H9 (cell line): ENCODE data around the gene IRAK1. TPM values are rescaled to one million over a fixed set of nuclear protein-coding genes. Genes with fewer than 3 reads are reported as not detected.

Experiments
- DNase-seq: peaks from one replicate; pipeline ENCODE4 v3.0.0-alpha.2; 2017
- H2AFZ ChIP-seq: one replicate; pipeline ENCODE4 v1.6.1; 2013; ENCODE audit warnings: mild to moderate bottlenecking, low read length, control low read depth, moderate library complexity
- H2AK5ac ChIP-seq: 2 replicates; pipeline ENCODE4 v1.6.1; 2013; ENCODE audit warnings: low read length, control low read depth, mixed read lengths; ENCODE audit not compliant: insufficient read length
- H2BK120ac ChIP-seq: one replicate; pipeline ENCODE4 v1.6.1; 2013; ENCODE audit warnings: low read depth, mild to moderate bottlenecking, low read length, control low read depth, inconsistent platforms; ENCODE audit not compliant: poor library complexity, severe bottlenecking
- H2BK12ac ChIP-seq: 2 replicates; pipeline ENCODE4 v1.6.1; 2013; ENCODE audit warnings: low read length, control low read depth, mixed read lengths, low read depth; ENCODE audit not compliant: insufficient read length
- H2BK15ac ChIP-seq: 2 replicates; pipeline ENCODE4 v1.6.1; 2013; ENCODE audit warnings: low read depth, low read length, control low read depth
- H2BK20ac ChIP-seq: one replicate; pipeline ENCODE4 v1.6.1; 2013; ENCODE audit warnings: low read depth, mild to moderate bottlenecking, low read length, control low read depth, inconsistent platforms; ENCODE audit not compliant: poor library complexity, severe bottlenecking
- H2BK5ac ChIP-seq: 2 replicates; pipeline ENCODE4 v1.6.1; 2013; ENCODE audit warnings: low read length, control low read depth, mixed read lengths; ENCODE audit not compliant: insufficient read length
- H3K14ac ChIP-seq: 2 replicates; pipeline ENCODE4 v1.6.1; 2013; ENCODE audit warnings: low read length, control low read depth; ENCODE audit not compliant: insufficient read depth
- H3K18ac ChIP-seq: 2 replicates; pipeline ENCODE4 v1.6.1; 2013; ENCODE audit warnings: low read depth, mild to moderate bottlenecking, mixed read lengths, low read length, control low read depth; ENCODE audit not compliant: insufficient read length
- H3K23ac ChIP-seq: 2 replicates; pipeline ENCODE4 v1.6.1; 2013; ENCODE audit warnings: low read length, control low read depth, mixed read lengths, low read depth; ENCODE audit not compliant: insufficient read length
- H3K23me2 ChIP-seq: 2 replicates; pipeline ENCODE4 v1.6.1; 2013; ENCODE audit warnings: low read depth, mild to moderate bottlenecking, mixed read lengths, low read length, control low read depth; ENCODE audit not compliant: insufficient read length, poor library complexity, severe bottlenecking
- H3K27ac ChIP-seq: 2 replicates; pipeline ENCODE4 v1.5.1; 2013; ENCODE audit warnings: low read length, control low read depth, mixed read lengths, low read depth; ENCODE audit not compliant: insufficient read length
- H3K27me3 ChIP-seq: 2 replicates; pipeline ENCODE4 v1.6.1; 2013; ENCODE audit warnings: low read length, control low read depth, inconsistent platforms; ENCODE audit not compliant: insufficient read depth
- H3K4ac ChIP-seq: 2 replicates; pipeline ENCODE4 v1.6.1; 2013; ENCODE audit warnings: low read depth, mild to moderate bottlenecking, control low read depth, inconsistent platforms, low read length, moderate library complexity
- H3K4me1 ChIP-seq: 2 replicates; pipeline ENCODE4 v1.6.1; 2013; ENCODE audit warnings: low read length, control low read depth, inconsistent platforms; ENCODE audit not compliant: insufficient read depth
- H3K4me2 ChIP-seq: 2 replicates; pipeline ENCODE4 v1.6.1; 2013; ENCODE audit warnings: low read length, control low read depth, mixed read lengths; ENCODE audit not compliant: insufficient read length, insufficient read depth
- H3K56ac ChIP-seq: 2 replicates; pipeline ENCODE4 v1.6.1; 2013; ENCODE audit warnings: low read depth, mild to moderate bottlenecking, mixed read lengths, low read length, control low read depth; ENCODE audit not compliant: insufficient read length
- H3K79me1 ChIP-seq: 2 replicates; pipeline ENCODE4 v1.6.1; 2013; ENCODE audit warnings: low read depth, mild to moderate bottlenecking, moderate library complexity, low read length, control low read depth, inconsistent platforms; ENCODE audit not compliant: insufficient read depth, poor library complexity, severe bottlenecking
- H3K79me2 ChIP-seq: 2 replicates; pipeline ENCODE4 v1.6.1; 2013; ENCODE audit warnings: low read length, control low read depth, inconsistent platforms; ENCODE audit not compliant: insufficient read depth
- H3K9ac ChIP-seq: 2 replicates; pipeline ENCODE4 v1.6.1; 2013; ENCODE audit warnings: low read length, control low read depth, mixed read lengths; ENCODE audit not compliant: insufficient read length; ENCODE audit errors: extremely low read depth
- H3K9me3 ChIP-seq: one replicate; pipeline ENCODE4 v1.6.1; 2013; ENCODE audit warnings: low read depth, low read length, inconsistent platforms; ENCODE audit not compliant: control insufficient read depth
- H3T11ph ChIP-seq: one replicate; pipeline ENCODE4 v1.6.1; 2013; ENCODE audit warnings: mild to moderate bottlenecking, low read length, control low read depth, inconsistent platforms
- H4K20me1 ChIP-seq: one replicate; pipeline ENCODE4 v1.6.1; 2013; ENCODE audit not compliant: control insufficient read depth, insufficient read length, insufficient read depth
- H4K5ac ChIP-seq: 2 replicates; pipeline ENCODE4 v1.6.1; 2013; ENCODE audit warnings: low read depth, mild to moderate bottlenecking, mixed read lengths, low read length, control low read depth; ENCODE audit not compliant: insufficient read length
- H4K8ac ChIP-seq: replicated peaks from 2 replicates; pipeline ENCODE4 v1.6.1; 2013; ENCODE audit warnings: low read length, control low read depth, mixed read lengths, low read depth; ENCODE audit not compliant: insufficient read length
- H4K91ac ChIP-seq: 2 replicates; pipeline ENCODE4 v1.6.1; 2013; ENCODE audit warnings: low read depth, mild to moderate bottlenecking, moderate library complexity, mixed read lengths, low read length, control low read depth; ENCODE audit not compliant: insufficient read length
- H3K27ac Mint-ChIP-seq, 3 experiments: 2 replicates in 2 of 3; 3 replicates in 1 of 3; pipeline ENCODE4 v1.8.0; 2020 to 2021; ENCODE audit warnings: mixed read lengths in 3 of 3, mild to moderate bottlenecking in 1 of 3, moderate library complexity in 1 of 3
- H3K27me3 Mint-ChIP-seq: 2 replicates; pipeline ENCODE4 v1.8.0; 2021; ENCODE audit warnings: low read depth, mild to moderate bottlenecking, moderate library complexity, mixed read lengths
- H3K36me3 Mint-ChIP-seq, 3 experiments: 2 replicates in 2 of 3; 3 replicates in 1 of 3; pipeline ENCODE4 v1.8.0; 2020 to 2021; ENCODE audit warnings: low read depth in 3 of 3, mixed read lengths in 3 of 3; ENCODE audit not compliant: insufficient read depth in 1 of 3
- H3K4me1 Mint-ChIP-seq, 2 experiments: 2 replicates each; pipeline ENCODE4 v1.8.0; 2020; ENCODE audit warnings: mixed read lengths in 2 of 2
- H3K4me3 Mint-ChIP-seq, 2 experiments: 2 replicates in 1 of 2; 3 replicates in 1 of 2; pipeline ENCODE4 v1.8.0; 2020 to 2021; ENCODE audit warnings: mild to moderate bottlenecking in 2 of 2, mixed read lengths in 2 of 2, moderate library complexity in 1 of 2
- H3K9me3 Mint-ChIP-seq, 2 experiments: 2 replicates in 1 of 2; 3 replicates in 1 of 2; pipeline ENCODE4 v1.8.0; 2020; ENCODE audit warnings: mild to moderate bottlenecking in 2 of 2, mixed read lengths in 2 of 2, moderate library complexity in 1 of 2
- CTCF ChIP-seq: fragments of 200-600 bp; sonication (generic); conservative IDR thresholded peaks from 3 replicates; pipeline ENCODE4 v1.8.0; 2021; ENCODE audit warnings: antibody characterized with exemption, mild to moderate bottlenecking
- WGBS: extraction: QIAGEN DNeasy Blood & Tissue Kit; methylation state at CpG from one replicate; pipeline ENCODE4 v1.1.7; 2013; ENCODE audit warnings: missing lambda C conversion rate, low lambda C conversion rate, mixed read lengths; ENCODE audit not compliant: insufficient read length; ENCODE audit errors: extremely low coverage; 5-methylcytosine and 5-hydroxymethylcytosine counted together
- total RNA-seq: library from RNA; stranded (reverse); gene quantifications from 2 replicates; pipeline ENCODE4 v1.2.1, GENCODE V29; 2021

Gene IRAK1
- total RNA-seq, 1 experiment from 2014 or later, result 98.4 TPM

- no peak overlapping the region for H2AK5ac ChIP-seq
- no peak for DNase-seq
- no peak overlapping the region for H3K4me2 ChIP-seq
- H3T11ph ChIP-seq, result no peak overlapping the region
- WGBS, result no CpG with 5 or more reads among the region's 45 CpGs
- no peaks in the 10 kb centered on the region for H3K79me1 ChIP-seq
- no peak overlapping the region for H2AFZ ChIP-seq
- H2BK120ac ChIP-seq, result no peak overlapping the region
- no peak overlapping the region; the same call in 1 of the 2 replicates for H3K4ac ChIP-seq
- no peak overlapping the region for H3K27ac ChIP-seq
- no peaks in the 10 kb centered on the region for H3K79me2 ChIP-seq
- no peaks in the 10 kb centered on the region for H3K27me3 ChIP-seq
- peak overlapping the region; percentile 82 for H3K18ac ChIP-seq
- Mint-ChIP-seq H3K27ac (no peak overlapping the region; a peak in 1 of 7 replicates), H3K4me1 (peaks cover 18 to 34% of the 10 kb centered on the region in 2 experiments), H3K27me3 (no peaks in the 10 kb centered on the region), H3K4me3 (peak overlapping the region; percentile 66 to 70), H3K9me3 (peaks cover 49 to 70% of the 10 kb centered on the region in 2 experiments), H3K36me3 (peaks cover 5 to 43% (median 10%) of the 10 kb centered on the region in 3 experiments; a peak in 6 of 7 replicates)
- H2BK15ac ChIP-seq, result no peak overlapping the region
- H3K23ac ChIP-seq, result no peak overlapping the region
- peaks cover 9% of the 10 kb centered on the region for H3K23me2 ChIP-seq
- H4K5ac ChIP-seq, result no peak overlapping the region
- no peaks in the 10 kb centered on the region for H3K4me1 ChIP-seq
- no peak overlapping the region for H2BK20ac ChIP-seq
- H3K9me3 ChIP-seq, result no peaks in the 10 kb centered on the region
- no peak overlapping the region for H2BK5ac ChIP-seq
- no peak overlapping the region for H3K9ac ChIP-seq
- H4K20me1 ChIP-seq, result peaks cover 5% of the 10 kb centered on the region
- no peak overlapping the region for H4K91ac ChIP-seq
- H2BK12ac ChIP-seq, result no peak overlapping the region
- H3K14ac ChIP-seq, result peak overlapping the region; percentile 74; the same call in 1 of the 2 replicates
- TF ChIP-seq CTCF, result no peak
- no peak overlapping the region for H4K8ac ChIP-seq
- H3K56ac ChIP-seq, result no peak overlapping the region
Measured at GRCh38 chrX:154019061-154019621, 561 bp downstream of the IRAK1 start.
